RCC 7860 (cell line): Measurements from ENCODE around the gene SPTB.

ENCODE experiments used
- DNase-seq: peaks from one replicate; pipeline ENCODE4 v3.0.0-alpha.2; 2015; ENCODE audit warnings: low spot score
- FAIRE-seq: peaks from 2 replicates; lab custom pipeline; 2012; peaks lifted over from hg19 to GRCh38; lab: Jason Lieb, UNC

SPTB gene

DNA sequence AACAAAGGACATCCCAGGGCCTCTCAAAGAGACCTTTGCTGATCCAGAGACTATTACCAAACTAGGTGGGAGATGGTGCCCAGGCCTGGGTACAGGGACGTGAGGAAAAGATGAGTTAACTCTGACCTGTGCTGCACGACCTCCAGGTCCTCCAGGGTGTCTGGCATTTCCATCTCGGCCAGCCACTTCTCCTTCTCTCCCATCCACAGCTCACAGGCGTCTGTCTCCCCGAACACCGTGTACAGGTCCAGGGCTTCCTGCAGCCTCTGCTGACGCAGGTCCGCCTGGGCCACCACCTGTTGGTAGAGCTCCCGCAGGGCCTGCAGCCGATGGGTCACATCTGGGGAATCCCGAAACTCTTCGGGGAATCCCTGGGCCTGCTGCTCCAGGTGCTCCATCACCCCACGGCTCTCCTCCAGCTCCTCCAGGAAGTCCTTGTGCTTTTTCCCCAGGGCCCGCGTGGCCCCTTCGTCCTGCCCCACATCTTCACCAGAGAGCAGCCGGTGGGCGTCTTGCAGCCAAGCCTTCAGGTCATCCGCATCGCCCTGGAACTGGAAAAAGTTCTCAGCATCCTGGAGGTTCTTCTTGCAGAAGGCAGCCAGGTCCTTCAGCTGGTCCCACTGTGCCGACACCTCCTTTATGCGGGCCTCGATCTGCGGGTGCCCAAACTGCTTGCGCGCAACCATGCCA, 86.7 kb downstream of the SPTB start:
- FAIRE-seq (no peak), DNase-seq (no peak)

DNA sequence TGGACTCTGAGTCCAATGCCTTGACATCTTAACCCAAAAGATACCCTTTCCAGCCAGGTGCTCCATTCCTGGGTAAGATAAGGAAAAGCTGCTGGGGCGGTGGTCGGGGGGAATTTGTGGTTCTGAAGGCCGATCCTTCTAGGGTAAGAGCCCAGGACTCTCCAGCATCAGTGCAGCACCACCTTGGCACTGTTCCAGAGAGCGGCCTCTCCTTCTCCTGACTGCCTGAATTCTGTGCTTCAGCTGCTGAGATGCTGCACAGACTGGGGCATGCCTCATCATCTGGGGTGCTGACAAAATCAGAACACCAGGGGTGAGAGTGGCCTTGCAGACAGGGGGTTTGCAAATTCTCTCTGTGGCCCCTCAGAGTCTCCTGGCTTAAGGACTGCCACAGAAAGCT, 87.5 kb downstream of the SPTB start:
- no peak for FAIRE-seq
- DNase-seq, result no peak

DNA sequence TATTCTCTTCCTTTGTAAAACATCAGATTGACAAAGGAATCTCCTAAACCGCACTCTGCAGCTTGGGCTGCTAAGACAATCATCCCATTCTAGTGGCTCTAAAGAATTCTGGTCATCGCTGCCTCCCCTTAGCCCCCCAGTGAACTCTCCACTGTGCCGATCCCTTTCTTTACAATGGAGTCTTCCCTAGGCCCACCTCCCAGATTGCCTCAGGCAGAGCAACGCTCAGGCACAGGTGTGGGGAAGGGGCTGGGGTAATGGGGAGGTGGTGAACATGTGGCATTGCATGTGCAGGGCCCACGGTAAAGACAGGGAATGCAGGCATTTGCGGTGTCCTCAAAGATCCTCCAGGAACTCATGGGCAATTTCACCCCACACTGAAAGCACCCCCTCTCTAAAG, 89.2 kb downstream of the SPTB start:
- FAIRE-seq, result no peak

DNA sequence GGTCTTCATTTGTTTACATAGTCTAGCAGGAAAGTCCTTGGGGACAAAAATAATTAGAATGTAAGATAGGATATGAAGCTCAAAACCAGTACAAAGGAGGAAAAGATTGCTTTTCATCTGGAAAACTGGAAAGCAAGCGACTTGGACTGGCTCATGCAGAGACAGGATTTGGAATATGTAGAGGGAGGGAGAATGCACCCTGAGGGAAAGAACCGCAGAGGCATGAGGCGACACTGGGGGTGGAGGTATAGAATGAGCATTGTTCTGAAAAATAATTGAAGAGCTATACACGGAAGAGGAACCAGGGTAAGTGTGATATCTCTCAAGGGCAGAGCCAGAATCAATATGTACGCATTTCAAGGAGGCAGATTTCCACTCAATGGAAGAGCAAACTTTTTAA, 90.0 kb downstream of the SPTB start:
- no peak for FAIRE-seq
- no peak for DNase-seq

More for the DNA sequence above, 89.2 kb downstream of the SPTB start:
- no peak for DNase-seq

DNA sequence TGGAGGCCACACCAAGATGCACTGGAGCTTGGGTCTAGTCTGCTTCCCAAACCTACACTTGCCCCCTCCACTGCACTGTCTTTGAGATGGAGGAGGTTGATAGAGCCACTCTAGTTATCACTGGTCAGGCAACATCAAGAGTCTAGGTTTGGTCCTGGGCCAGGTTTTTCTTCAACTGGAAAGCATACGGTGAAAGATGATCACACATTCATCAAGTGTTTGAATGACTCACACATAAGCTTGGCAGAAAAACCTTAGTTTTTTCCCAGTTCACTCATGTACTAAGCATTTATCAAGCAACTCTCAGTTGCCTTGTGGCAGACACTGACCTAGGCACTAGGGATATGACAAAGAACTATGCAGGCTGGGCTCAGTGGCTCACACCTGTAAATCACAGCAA, 91.0 kb downstream of the SPTB start:
- DNase-seq, result peak; percentile 68

DNA sequence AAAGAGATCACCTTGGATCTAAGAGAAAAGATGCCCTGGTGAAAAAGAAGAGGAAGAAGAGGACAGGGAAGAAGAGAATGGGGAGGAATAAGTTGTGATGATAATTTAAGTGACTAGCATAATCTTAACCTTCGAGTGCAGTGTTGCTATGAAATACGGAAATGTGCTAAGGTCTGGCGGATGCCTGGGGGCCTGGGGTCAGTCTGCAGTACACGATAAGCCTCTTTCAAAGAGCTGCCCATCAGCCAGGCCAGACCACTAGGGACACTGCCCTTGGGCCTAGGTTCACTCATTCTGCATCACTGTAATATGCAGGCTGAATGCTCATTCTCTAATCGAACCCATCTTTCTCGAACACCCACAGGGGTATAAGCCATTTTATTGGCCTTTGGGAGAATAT, 92.1 kb downstream of the SPTB start:
- DNase-seq (no peak), FAIRE-seq (no peak)

More for the DNA sequence above, 91.0 kb downstream of the SPTB start:
- peak; percentile 74 for FAIRE-seq

DNA sequence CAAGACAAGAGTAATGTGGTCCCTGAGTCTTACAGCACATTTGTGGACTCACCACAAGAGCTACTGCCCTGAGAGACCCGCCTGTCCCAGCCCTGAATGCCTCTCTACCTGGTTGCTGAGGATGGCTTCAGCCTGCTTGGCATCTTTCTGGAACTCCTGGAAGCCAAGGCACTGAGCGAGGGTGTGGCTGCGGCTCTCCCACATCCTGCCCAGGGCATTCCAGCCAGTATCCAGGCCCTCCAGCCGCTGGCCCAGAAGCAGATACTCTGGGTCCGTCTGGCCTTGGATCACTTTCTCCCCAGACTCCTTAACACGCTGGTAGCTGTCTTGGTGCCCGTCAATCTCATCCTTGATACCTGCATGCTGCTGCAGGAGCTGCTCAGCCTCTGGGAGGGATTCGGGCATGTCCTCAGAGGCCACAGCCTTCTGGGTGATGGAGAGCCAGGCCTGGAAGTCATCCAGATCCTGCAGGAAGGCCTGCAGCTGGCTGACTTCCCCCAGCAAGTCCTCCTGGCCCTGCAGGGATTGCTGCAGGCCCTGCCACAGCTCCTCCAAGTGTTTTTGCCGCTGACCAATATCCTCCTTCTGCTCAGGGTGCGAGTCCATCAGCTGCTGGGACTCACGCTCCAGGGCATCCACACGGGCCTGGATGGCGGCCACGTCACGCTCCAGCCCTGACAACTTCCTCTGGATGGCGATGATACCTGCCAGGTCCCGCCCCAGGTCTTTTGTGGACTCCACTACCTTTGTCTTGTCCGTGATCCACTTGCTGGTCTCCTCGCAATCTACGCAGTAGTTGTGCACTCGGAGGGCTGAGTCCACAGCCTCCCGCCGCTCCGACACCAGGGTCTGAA, 93.2 kb downstream of the SPTB start:
- no peak for FAIRE-seq
- DNase-seq, result no peak

DNA sequence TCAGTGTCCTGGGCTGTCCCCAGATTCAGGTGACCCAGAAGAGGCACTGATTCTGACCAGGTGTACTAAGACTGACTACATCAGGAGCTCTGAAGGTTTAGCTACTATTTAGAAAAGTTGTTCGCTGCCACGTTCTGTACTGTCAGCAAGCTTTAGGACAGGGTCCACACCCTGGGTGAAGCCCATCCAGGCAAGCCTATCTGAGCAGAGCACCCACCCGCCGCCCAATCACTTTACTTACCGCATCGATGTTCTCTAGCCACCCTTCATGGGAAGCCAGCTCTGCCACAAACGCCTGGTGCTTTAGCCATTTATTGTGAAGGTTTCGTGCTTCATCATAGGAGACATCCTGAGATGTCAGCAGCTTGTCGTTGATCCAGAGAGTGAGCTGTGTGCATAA, 95.7 kb downstream of the SPTB start:
- DNase-seq (no peak), FAIRE-seq (no peak)

DNA sequence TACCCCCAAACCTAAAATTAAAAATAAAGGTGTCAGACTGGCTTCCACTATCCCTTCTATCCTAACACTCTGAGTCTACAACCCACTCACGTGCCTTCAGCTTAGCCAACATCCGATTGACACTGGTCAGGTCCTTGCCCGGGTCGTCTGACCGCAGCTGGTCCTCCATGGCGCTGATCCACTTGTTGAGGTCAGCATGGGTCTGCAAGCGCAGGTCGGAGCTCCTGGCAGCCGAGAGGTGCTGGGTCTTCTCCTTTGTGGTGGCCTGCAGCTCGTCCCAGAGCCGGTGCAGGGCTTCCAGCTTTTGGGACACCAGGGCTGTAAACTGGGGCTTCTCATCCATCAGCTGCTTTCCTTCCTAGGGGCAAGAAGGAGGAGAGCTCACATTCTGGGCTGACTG, 97.5 kb downstream of the SPTB start:
- DNase-seq (no peak), FAIRE-seq (no peak)

DNA sequence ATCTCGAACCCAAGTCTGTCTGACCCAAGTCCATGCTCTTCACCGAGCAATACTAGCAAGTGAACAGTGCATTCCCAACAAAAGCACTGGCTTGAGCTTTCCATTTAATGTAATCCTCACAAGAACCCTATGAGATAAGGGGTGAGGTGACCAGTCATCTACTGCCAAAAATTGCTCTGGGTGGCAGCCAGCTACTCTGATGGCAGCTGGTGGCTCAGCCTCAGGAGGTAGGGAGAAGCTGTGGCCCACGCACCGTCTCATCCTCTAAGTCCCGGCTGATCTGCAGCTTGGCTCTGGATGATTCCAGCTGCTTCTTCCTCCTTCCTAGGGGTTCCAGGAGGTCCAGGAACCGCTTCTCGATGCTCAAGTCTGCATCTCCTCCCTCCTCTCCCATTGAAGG, 100.2 kb downstream of the SPTB start:
- DNase-seq (no peak), FAIRE-seq (no peak)

DNA sequence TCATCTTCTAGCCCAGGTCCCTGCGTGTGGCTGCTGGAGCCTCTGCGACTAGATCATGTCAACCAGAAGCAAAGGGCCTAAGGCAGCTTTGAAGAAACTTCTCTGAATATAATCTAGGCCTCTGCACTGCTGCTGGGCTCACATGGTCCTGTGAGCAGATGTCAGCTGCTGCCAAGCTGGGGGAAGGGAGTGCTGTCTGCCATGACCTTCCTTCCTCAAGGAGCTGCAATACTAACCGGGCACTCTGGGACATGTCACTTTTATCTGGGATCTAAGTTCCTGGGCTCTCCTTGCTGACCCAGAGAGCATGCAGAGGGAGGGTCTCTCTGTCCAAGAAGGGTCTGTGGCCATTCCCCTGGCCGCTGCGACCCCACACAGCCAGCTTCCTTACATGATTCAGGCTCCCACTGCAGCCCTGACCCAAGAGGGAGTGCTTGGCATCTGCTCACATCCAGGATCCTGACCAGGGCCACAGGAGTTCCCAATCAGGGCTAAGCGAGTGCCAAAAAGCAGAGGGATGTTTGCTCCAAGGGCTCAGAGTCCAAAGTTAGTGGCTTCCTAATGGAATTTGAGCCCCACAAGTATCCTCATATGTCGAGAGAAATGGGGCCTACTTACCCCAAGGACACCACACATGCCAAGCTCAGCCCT, 101.5 kb downstream of the SPTB start:
- FAIRE-seq (no peak), DNase-seq (no peak)

DNA sequence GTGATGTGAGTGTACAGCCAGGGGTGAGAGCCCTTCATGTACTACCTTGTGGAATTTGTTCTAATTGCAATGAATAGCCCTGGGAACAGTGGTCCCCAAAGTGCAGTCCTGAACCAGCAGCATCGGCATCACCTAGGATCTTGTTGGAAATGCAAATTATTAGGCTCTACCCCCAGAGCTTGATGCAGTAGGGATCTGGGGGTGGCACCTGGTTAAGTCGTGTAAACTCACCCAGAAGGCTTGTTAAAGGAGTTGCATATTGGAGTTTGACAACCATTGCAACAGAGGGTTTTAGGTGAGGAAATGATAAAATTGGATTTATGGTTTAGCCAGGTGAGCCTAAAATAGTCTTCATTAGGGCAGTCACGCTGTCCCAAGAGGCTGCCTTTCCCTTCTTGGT, 102.2 kb downstream of the SPTB start:
- DNase-seq (no peak), FAIRE-seq (no peak)

DNA sequence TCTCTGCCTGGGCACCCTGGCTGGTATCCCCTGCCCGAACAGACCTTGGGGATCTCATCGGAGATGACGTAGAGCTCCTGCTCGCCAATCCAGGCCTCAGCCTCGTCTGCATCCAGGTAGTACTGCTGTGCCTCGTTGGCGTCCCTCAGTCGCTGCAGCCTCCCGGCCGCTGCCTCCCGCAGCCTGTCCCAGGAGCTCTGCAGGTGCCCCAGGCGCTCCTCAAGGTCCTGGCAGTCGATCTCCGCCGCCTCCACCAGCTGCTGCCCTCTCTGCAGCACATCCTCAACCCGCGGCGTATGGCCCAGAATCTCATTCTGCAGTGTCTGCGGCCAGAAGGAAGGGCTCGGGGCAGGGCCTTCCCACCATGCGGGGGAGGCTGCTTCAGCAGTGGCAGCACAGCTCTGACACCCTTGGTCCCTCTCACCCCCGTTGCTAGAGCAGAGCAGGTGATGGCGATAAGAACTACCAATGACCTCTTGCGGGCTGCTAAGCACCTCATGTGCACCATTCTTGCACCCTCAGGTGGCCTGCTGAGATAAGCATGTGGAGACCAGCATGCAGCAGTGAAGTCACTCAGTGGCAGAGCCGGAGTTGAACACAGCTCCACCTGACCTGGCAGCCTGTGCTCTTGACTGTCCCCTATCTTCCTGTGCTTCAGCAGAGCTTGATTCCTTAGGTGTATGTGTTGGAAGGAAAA, 104.5 kb downstream of the SPTB start:
- FAIRE-seq (no peak), DNase-seq (no peak)

DNA sequence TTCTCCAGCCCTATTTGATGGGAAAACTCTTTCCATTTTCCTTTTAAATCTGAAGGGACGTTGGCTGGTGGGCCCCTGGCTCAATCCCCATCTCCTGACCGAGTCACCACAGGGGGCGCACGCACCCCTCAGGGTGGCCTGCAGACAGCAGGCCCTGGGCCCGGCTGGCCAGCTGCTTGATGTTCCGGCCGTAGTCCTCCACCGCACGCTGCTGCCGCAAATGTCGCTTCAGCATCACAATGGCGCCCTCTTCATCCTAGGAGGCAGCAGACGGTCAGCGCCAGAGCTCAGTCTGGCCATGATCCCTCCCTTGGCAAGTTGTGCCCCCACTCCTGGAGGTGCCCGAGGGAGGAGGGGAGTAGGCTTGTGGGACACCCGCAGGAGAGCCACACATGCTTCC, 105.4 kb downstream of the SPTB start:
- DNase-seq, result no peak
- no peak for FAIRE-seq

DNA sequence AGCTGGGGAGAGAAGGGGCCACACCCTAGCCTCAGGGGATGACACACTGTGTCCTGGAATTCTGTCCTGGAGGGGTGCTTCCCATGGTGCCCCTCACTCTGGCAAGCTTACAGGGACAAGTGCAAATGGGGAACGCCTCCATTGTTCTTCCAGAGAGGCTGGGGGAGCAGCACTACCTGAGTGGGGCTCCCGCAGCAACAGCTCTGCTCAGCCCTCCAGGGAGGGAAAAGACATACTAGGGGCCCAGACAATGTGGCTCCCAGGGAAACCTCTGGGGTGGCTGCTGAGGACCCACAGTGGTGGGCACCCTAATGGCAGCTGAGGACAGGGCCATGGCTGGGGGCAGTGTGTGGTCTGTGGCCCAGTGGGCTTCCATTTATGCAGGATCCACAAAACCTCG, 106.1 kb downstream of the SPTB start:
- FAIRE-seq, result no peak
- DNase-seq, result no peak

DNA sequence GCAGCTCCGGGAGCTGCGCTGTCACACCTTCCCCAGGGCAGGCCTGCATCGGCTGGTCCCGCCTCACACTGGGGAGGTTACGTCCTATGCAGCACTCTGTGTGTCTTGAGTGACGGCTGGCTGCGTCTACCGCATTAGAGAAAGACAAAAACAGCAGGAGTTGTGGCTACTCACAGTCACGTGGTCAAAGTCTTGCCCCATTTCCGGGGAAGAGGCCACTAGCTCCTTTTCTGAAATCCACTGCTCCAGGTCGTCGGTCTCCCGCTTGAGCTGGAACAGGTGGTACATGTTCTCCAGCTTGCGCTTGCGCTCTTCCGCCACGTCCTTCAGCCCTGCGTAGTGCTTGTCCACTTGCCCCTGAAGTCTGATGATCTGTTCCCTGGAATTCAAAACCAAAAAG, 106.7 kb downstream of the SPTB start:
- FAIRE-seq (no peak), DNase-seq (no peak)

DNA sequence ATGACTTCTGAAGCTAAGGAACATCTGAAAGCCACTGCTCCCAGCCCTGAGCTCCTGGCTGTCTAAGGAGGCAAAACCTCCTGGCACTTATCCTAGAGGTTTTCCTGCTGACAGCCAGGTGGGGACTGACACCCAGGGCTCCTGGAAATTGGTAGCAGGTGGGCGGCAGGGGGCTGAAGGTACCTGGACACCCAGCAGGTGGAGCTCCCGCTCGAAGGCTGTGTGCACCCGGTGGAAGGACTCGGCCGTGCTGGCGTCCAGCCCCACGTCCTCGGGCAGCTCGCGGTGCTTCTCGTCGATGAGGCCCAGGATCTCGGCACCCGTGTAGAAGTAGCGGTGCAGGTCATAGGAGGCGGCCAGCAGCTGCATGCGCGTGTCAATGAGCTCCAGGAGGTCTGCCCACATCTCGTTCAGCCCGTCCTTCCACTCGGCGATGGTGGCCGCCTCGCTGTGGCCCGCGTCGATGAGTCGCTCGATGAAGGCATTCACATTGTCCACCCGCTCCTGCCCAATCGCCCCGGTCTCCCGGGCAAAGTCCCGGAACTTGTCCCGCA, 107.2 kb downstream of the SPTB start:
- FAIRE-seq (no peak), DNase-seq (no peak)

DNA sequence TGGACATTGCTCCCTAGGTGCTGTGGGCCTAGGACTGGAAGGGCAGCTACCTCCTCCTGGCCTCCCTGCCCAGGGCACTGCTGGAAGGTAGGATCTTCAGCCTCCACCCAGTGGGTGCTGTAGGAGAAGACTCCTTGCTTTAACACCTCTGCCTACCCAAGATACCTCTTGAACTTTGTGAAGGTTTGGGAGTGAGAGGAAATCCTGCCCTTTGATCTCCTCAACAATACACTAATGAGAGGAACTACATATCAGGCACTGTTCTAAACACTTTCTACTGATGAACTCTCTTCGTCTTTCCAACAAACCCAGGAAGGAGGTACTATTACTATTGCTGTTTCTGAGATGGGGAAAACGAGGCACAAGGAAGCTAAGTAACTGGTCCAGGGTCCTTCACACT, 108.5 kb downstream of the SPTB start:
- DNase-seq, result no peak
- FAIRE-seq, result no peak

DNA sequence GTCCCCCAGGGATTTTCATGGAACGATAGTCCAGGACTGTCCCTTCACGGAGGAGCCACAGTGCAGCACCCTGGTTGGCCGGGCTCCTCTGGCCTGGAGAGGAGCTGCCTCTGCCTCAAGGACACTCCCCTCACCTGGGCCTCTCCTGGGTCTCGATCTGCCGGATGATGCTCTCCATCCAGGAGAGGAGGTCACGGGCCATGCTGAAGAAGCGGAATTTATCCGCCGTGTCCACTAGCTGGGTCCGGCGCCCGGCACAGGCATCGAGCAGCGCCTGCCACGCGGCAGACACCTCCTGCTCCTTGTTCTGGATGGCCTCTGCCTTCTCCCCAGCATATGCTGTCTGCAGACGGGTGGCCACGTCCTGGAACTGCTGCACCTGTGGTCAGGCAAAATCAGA, 109.0 kb downstream of the SPTB start:
- FAIRE-seq (no peak), DNase-seq (no peak)

DNA sequence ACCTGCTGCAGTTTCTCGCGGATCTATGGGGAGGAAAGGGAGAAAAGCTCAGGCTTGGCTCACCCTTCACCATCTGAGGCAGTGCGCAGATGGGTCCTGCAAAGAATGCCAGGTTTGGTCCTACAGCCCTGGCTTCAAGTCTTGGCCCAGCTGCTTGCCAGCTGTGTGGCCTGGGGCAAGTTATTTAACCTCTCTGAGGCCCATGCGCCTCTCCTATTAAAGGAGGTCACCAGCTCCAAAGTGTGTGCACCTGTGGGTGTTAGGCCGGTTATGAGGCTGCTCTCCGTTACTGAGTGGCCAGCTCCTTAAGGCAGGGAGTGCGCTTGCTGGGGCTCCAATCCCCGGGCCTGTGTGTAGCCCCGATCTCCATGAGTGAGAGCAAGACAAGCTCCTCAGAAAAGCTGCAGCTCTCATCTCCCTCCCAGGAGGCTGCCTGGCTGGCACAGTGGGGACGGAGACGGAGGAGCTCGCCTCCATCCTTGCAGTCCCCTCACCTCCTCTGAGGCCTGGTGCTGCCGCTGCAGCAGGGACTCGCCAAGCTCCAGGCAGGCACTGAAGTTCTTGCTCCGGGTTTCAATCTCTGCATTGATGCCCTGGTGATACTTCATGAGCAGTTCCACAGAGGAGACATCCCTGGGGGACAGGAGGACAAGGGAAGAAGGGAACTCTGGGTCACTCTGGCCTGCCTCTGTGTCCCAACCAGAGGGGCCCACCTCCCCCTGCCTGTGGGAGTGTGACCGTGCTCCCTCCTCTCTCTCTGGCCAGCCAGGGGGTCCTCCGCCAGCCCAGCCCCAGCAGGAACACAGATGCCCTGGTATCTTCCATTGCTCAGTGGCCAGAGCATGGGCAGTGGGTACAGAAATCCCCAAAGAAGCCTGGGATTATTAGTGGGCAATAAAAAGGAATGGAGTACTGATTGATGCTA, 110.3 kb downstream of the SPTB start:
- no peak for FAIRE-seq
- DNase-seq, result no peak
